GM20431 (cell line): ENCODE measurements around the gene KRTCAP2.
"Not testable (repeated sequence)": the region's sequence is repeated elsewhere in the genome, so short reads cannot be mapped to it uniquely, and the experiment has no call there.

ENCODE experiments used
- in situ Hi-C: fragments of 300-500 bp; cut with MseI, MboI; formaldehyde crosslinking; loops from one replicate; pipeline ENCODE4 v1.15.0; 2020; ENCODE audit warnings: low sequenced_read_pairs; ENCODE audit not compliant: unreplicated experiment

KRTCAP2 gene

GRCh38 chr1:155200920-155201319 is 27.8 kb upstream of the KRTCAP2 start:
- in situ Hi-C loops, result no loop called here

GRCh38 chr1:155199792-155200191 is 26.7 kb upstream of the KRTCAP2 start:
- in situ Hi-C loops, result no loop called here

GRCh38 chr1:155198547-155198906 is 25.4 kb upstream of the KRTCAP2 start:
- in situ Hi-C loops, result no loop called here

GRCh38 chr1:155197901-155198546 is 24.9 kb upstream of the KRTCAP2 start:
- in situ Hi-C loops, result no loop called here

GRCh38 chr1:155196893-155197638 is 24.0 kb upstream of the KRTCAP2 start:
- in situ Hi-C loops, result no loop called here

GRCh38 chr1:155196103-155196892 is 23.2 kb upstream of the KRTCAP2 start:
- in situ Hi-C loops, result no loop called here

GRCh38 chr1:155195201-155196102 is 22.3 kb upstream of the KRTCAP2 start:
- in situ Hi-C loops, result no loop called here

- in situ Hi-C loops, result not testable (repeated sequence)
These were observed 20.8 kb upstream of the KRTCAP2 start for GRCh38 chr1:155193991-155194240.

GRCh38 chr1:155193275-155193990 is 20.3 kb upstream of the KRTCAP2 start:
- in situ Hi-C loops, result no loop called here

GRCh38 chr1:155192346-155193274 is 19.5 kb upstream of the KRTCAP2 start:
- in situ Hi-C loops, result no loop called here

GRCh38 chr1:155191904-155192303 is 18.8 kb upstream of the KRTCAP2 start:
- in situ Hi-C loops, result no loop called here

GRCh38 chr1:155189926-155190325 is 16.8 kb upstream of the KRTCAP2 start:
- in situ Hi-C loops, result not testable (repeated sequence)

- in situ Hi-C loops, result no loop called here
These were observed 15.2 kb upstream of the KRTCAP2 start for GRCh38 chr1:155188268-155188667.

GRCh38 chr1:155187456-155187891 is 14.4 kb upstream of the KRTCAP2 start:
- in situ Hi-C loops, result no loop called here

GRCh38 chr1:155186794-155187455 is 13.8 kb upstream of the KRTCAP2 start:
- in situ Hi-C loops, result no loop called here

- in situ Hi-C loops, result no loop called here
These were observed 13.1 kb upstream of the KRTCAP2 start for GRCh38 chr1:155186067-155186793.

GRCh38 chr1:155185783-155186066 is 12.6 kb upstream of the KRTCAP2 start:
- in situ Hi-C loops, result no loop called here
